Type B pancreatic cell (in vitro differentiated cells): Measurements from ENCODE around the gene POLR1E. TPM values are rescaled to one million over a fixed set of nuclear protein-coding genes. Genes with fewer than 3 reads are reported as not detected.

Experiments used
- DNase-seq: peaks from one replicate; pipeline ENCODE4 v3.0.0; 2021; ENCODE audit warnings: mixed read lengths; ENCODE audit not compliant: unreplicated experiment; ENCODE audit errors: extremely low spot score
- H3K27ac Mint-ChIP-seq: 2 replicates; pipeline ENCODE4 v1.8.0; 2021; ENCODE audit warnings: mild to moderate bottlenecking, mixed read lengths
- H3K27me3 Mint-ChIP-seq: 2 replicates; pipeline ENCODE4 v1.8.0; 2021; ENCODE audit warnings: mixed read lengths
- H3K36me3 Mint-ChIP-seq: 2 replicates; pipeline ENCODE4 v1.8.0; 2021; ENCODE audit warnings: mixed read lengths
- H3K4me1 Mint-ChIP-seq: one replicate; pipeline ENCODE4 v1.8.0; 2021; ENCODE audit warnings: mixed read lengths; ENCODE audit not compliant: unreplicated experiment
- H3K4me3 Mint-ChIP-seq: 2 replicates; pipeline ENCODE4 v1.8.0; 2021; ENCODE audit warnings: mild to moderate bottlenecking, mixed read lengths
- H3K9me3 Mint-ChIP-seq: 2 replicates; pipeline ENCODE4 v1.8.0; 2021; ENCODE audit warnings: mixed read lengths
- long read RNA-seq: library from polyadenylated mRNA; unstranded; transcript quantifications from one replicate; pipeline ENCODE4 v2.0.0, GENCODE V29; 2020
- total RNA-seq: library from RNA; stranded (reverse); gene quantifications from 2 replicates; pipeline ENCODE4 v1.2.1, GENCODE V29; 2021; ENCODE audit warnings: low replicate concordance
- TF ChIP-seq, protein P1 (sequence below): fragments of 200-600 bp; sonication (generic); conservative IDR thresholded peaks from 2 replicates; pipeline ENCODE4 v1.5.0; 2021; ENCODE audit warnings: antibody characterized with exemption, mild to moderate bottlenecking

POLR1E gene, protein sequence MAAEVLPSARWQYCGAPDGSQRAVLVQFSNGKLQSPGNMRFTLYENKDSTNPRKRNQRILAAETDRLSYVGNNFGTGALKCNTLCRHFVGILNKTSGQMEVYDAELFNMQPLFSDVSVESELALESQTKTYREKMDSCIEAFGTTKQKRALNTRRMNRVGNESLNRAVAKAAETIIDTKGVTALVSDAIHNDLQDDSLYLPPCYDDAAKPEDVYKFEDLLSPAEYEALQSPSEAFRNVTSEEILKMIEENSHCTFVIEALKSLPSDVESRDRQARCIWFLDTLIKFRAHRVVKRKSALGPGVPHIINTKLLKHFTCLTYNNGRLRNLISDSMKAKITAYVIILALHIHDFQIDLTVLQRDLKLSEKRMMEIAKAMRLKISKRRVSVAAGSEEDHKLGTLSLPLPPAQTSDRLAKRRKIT
- total RNA-seq: 16.3 and 26.9 TPM in 2 replicates
- long read RNA-seq, transcript POLR1E-202 (12 exons, 1,868 nt): major isoform, 38 of 41 reads
- long read RNA-seq, partial matches to known transcripts: 0 of 41 reads
- long read RNA-seq, other reads (novel, unspliced or antisense): 2 of 41 reads

DNA sequence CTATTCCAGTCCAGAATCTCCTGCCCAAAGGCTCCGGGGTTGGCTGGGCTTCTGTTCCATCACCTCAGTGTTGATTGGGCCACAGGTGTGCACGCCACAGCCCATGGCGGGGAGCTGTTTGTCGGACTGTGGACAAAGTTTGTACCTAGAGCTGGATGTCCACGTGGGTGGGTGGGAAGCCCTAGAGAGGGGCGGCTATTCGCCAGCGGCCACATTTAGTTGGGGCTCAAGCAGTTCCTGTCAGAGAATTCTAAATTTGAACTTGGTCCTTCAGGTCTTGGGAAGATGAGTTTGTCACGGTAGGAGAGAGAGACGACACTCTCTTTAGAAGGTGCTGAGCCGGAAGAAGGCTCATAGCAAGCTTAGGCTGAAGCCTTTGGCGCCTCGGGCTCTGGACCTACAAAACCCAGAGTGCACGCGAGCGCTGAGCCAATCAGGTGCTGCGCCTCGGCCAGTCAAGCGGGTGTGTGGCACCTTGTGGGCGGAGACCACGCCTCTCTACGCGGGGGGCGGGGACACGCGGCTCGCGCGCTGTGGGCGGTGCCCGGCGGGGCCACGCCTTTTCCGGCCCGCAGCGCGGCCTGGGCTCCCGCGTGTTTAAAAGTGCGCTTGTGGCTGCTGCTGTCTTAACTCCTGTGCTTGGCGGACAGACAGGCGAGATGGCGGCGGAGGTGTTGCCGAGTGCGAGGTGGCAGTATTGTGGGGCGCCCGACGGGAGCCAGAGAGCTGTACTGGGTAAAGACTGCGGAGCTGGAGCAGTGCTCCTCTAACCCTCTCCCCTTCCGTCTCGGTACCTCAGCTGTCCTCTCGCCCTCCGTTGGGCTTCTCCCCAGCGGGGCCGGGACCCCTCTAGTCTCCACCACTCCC lies at the start of gene POLR1E:
Gene POLR1E (plus strand): TSS at position 560 of the 867 bp plus-strand sequence. CDS start 100 bp downstream, at position 660.
- Mint-ChIP-seq H3K9me3 (no peaks in the 10 kb centered on the region), H3K4me1 (peaks cover 22% of the 10 kb centered on the region), H3K4me3 (peak within 1 kb of the TSS; percentile 97), H3K36me3 (peaks cover 7% of the 10 kb centered on the region), H3K27me3 (no peaks in the 10 kb centered on the region), H3K27ac (peak within 1 kb of the TSS; percentile 92)
- TF ChIP-seq, protein P1, sequence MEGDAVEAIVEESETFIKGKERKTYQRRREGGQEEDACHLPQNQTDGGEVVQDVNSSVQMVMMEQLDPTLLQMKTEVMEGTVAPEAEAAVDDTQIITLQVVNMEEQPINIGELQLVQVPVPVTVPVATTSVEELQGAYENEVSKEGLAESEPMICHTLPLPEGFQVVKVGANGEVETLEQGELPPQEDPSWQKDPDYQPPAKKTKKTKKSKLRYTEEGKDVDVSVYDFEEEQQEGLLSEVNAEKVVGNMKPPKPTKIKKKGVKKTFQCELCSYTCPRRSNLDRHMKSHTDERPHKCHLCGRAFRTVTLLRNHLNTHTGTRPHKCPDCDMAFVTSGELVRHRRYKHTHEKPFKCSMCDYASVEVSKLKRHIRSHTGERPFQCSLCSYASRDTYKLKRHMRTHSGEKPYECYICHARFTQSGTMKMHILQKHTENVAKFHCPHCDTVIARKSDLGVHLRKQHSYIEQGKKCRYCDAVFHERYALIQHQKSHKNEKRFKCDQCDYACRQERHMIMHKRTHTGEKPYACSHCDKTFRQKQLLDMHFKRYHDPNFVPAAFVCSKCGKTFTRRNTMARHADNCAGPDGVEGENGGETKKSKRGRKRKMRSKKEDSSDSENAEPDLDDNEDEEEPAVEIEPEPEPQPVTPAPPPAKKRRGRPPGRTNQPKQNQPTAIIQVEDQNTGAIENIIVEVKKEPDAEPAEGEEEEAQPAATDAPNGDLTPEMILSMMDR: no peak
- DNase-seq: peak; percentile 96

DNA sequence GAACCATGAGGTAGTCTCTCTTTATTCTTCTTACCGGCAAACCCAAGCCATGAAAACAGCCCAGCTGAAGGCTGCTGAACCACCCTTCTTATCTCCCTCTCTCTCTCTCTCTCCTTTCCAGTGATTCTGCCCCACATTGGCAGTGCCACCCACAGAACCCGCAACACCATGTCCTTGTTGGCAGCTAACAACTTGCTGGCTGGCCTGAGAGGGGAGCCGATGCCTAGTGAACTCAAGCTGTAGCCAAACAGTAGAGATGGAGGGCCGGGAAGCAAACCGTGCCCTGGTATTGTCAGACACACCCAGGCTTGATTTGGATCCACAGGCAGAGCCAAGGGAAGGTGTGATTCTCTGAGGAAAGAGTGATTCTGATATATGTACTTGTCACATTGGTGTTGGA lies 49.2 kb upstream of the POLR1E start:
- H3K9me3 Mint-ChIP-seq: no peaks in the 10 kb centered on the region
- H3K36me3 Mint-ChIP-seq: peaks cover 14% of the 10 kb centered on the region
- H3K27ac Mint-ChIP-seq: no peak overlapping the region
- no peak for DNase-seq
- TF ChIP-seq, protein P1: no peak
- H3K27me3 Mint-ChIP-seq: no peaks in the 10 kb centered on the region
- H3K4me1 Mint-ChIP-seq: peaks cover 8% of the 10 kb centered on the region
- no peak overlapping the region for H3K4me3 Mint-ChIP-seq

DNA sequence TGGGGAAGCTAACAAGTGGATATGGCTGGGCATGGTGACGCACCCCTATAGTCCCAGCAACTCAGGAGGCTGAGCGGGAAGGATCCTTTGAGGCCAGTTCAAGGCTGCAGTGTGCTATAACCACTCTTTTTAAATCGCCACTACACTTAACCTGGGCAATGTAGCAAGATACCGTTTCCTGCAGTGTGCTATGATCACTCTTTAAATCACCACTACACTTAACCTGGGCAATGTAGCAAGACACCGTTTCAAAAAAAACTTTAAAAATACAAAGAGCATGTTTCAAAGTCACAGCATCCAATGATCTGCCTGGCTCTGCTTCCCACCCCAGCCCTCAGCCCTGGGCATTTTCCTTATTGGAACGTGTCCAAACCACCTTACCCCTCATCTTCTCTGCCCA lies 48.7 kb upstream of the POLR1E start:
- Mint-ChIP-seq H3K36me3 (peaks cover 14% of the 10 kb centered on the region), H3K9me3 (no peaks in the 10 kb centered on the region), H3K4me1 (peaks cover 8% of the 10 kb centered on the region), H3K27me3 (no peaks in the 10 kb centered on the region), H3K4me3 (no peak overlapping the region), H3K27ac (no peak overlapping the region)
- TF ChIP-seq, protein P1: no peak
- DNase-seq: no peak

DNA sequence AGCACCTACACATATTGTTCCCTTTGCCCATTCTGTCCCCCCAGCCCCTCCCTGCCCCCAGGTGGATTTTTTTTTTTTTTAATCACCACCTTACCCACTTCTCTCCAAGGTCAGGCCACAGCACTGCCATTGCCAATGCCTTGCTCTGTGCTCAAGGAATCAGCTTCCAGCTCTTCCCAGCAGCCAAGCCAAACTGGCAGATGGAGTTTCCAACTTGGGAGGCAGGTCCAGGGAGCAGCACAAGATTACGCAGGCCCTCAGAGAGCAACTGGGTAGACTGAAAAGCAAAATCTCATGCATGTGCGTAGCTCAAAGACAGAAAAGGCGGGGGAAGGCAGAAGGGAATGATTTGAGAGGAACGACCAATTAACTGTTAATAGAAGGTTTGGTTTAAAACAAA lies 48.1 kb upstream of the POLR1E start:
- Mint-ChIP-seq H3K4me3 (no peak overlapping the region), H3K9me3 (no peaks in the 10 kb centered on the region), H3K4me1 (peaks cover 8% of the 10 kb centered on the region), H3K36me3 (peaks cover 14% of the 10 kb centered on the region), H3K27ac (no peak overlapping the region), H3K27me3 (no peaks in the 10 kb centered on the region)
- no peak for DNase-seq
- TF ChIP-seq, protein P1: no peak

DNA sequence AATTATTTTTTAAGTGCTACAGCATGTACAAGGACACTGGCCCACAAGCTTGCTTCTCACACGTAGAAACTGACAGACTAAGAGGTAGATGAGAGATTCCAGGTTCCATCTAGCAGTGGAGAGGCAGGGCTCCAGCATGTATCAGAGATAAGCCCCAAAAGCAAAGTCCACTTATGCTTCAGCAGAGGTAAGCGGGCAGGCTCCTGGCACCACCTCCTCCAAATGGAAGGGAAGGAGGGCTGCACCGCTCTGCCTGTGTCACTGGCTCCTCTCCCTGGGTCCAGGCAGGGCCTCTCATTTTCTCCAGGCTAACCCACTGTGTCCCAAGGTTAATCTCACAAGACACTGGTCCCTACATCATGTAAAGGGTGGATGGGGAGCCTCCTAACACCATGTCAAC lies 47.4 kb upstream of the POLR1E start:
- peaks cover 8% of the 10 kb centered on the region for H3K4me1 Mint-ChIP-seq
- H3K4me3 Mint-ChIP-seq: no peak overlapping the region
- no peak for DNase-seq
- TF ChIP-seq, protein P1: no peak
- no peaks in the 10 kb centered on the region for H3K9me3 Mint-ChIP-seq
- peaks cover 14% of the 10 kb centered on the region for H3K36me3 Mint-ChIP-seq
- no peaks in the 10 kb centered on the region for H3K27me3 Mint-ChIP-seq
- H3K27ac Mint-ChIP-seq: no peak overlapping the region
